A549 treated with ZK216348 at 1 μM for 4 hours (cell line): Measurements from ENCODE around the gene ANO5. TPM values are rescaled to one million over a fixed set of nuclear protein-coding genes. Genes with fewer than 3 reads are reported as not detected.

Experiments
- total RNA-seq: library from RNA; stranded (reverse); fragments of 200-300 nt; extraction: Qiagen RNA extraction; gene quantifications from 5 replicates; pipeline ENCODE4 v1.2.3, GENCODE V29; 2022; ENCODE audit warnings: low read depth

ANO5 gene
- total RNA-seq, result 1.2 to 1.8 TPM (median 1.7 TPM) in 5 replicates

GRCh38 chr11:22192642-22193347, at the start of gene ANO5:
ANO5 (plus strand) TSS chr11:22193085; CDS start chr11:22193493, 408 bp downstream.

Other genes starting within 250 kb of the ANO5 start
- gene SLC17A6, start 145.3 kb downstream of the ANO5 start, total RNA-seq, result not detected in 5 replicates